OCI-LY3 (cell line): ENCODE results near the gene F5.

Source experiments
- CTCF ChIP-seq: fragments of 200-600, 300-600 bp; sonication (generic); IDR thresholded peaks from 2 replicates; pipeline ENCODE4 v1.5.1; 2014; ENCODE audit warnings: antibody characterized with exemption, low read length, low read depth
- EZH2phosphoT487 ChIP-seq: fragments of 200-600 bp; shearing (Covaris generic); IDR thresholded peaks from 2 replicates; pipeline ENCODE4 v1.6.1; 2018; ENCODE audit warnings: antibody characterized with exemption, mixed run types, low read depth

- TF ChIP-seq CTCF (no peak), EZH2phosphoT487 (no peak)
Observed at GRCh38 chr1:169588112-169588511, 1.8 kb upstream of the F5 start.
